HG03025 (cell line): ENCODE data around the gene IFNB1.

Experiments
- ATAC-seq: cut with Tn5 transposase; IDR thresholded peaks from one replicate; pipeline ENCODE4 v1.9.1; 2021; ENCODE audit warnings: mild to moderate bottlenecking, moderate library complexity; ENCODE audit not compliant: unreplicated experiment, low FRiP score

Gene IFNB1

GRCh38 chr9:21070906-21071305 is 6.8 kb downstream of the IFNB1 start:
- ATAC-seq, result no peak

GRCh38 chr9:21070171-21070571 is 7.6 kb downstream of the IFNB1 start:
- no peak for ATAC-seq

- no peak for ATAC-seq
Measured at GRCh38 chr9:21060919-21061561, 16.7 kb downstream of the IFNB1 start.

GRCh38 chr9:21056931-21057330 is 20.8 kb downstream of the IFNB1 start:
- ATAC-seq, result no peak

GRCh38 chr9:21053851-21054250 is 23.9 kb downstream of the IFNB1 start:
- ATAC-seq, result no peak

GRCh38 chr9:21047281-21047691 is 30.5 kb downstream of the IFNB1 start:
- ATAC-seq, result no peak

- no peak for ATAC-seq
Measured at GRCh38 chr9:21043841-21044240, 33.9 kb downstream of the IFNB1 start.

GRCh38 chr9:21042466-21042865 is 35.3 kb downstream of the IFNB1 start:
- ATAC-seq, result no peak

- no peak for ATAC-seq
Measured at GRCh38 chr9:21039302-21039701, 38.4 kb downstream of the IFNB1 start.

GRCh38 chr9:21037278-21037677 is 40.5 kb downstream of the IFNB1 start:
- no peak for ATAC-seq

GRCh38 chr9:21031808-21032183 is 45.9 kb downstream of the IFNB1 start:
- no peak for ATAC-seq

- ATAC-seq, result peak; percentile 85
Measured at GRCh38 chr9:21031091-21031807, 46.5 kb downstream of the IFNB1 start, which contains the start of gene HACD4. TSS of gene HACD4 (minus strand) at chr9:21031640. CDS start at chr9:21031590, 50 bp downstream.

- ATAC-seq, result peak; percentile 84
Measured at GRCh38 chr9:21030389-21031035, 47.2 kb downstream of the IFNB1 start.

- ATAC-seq, result no peak
Measured at GRCh38 chr9:21029661-21030060, 48.1 kb downstream of the IFNB1 start.

GRCh38 chr9:21028466-21028865 is 49.3 kb downstream of the IFNB1 start:
- no peak for ATAC-seq

- no peak for ATAC-seq
Measured at GRCh38 chr9:21027295-21027694, 50.4 kb downstream of the IFNB1 start.
